Effector CD8-positive, alpha-beta T cell (primary cell): Measurements from ENCODE around the gene SCFD2.
"Not testable (repeated sequence)": the region's sequence is repeated elsewhere in the genome, so short reads cannot be mapped to it uniquely, and the experiment has no call there.

Experiments used
- DNase-seq: peaks from one replicate; lab custom pipeline; 2025; lab: John Stamatoyannopoulos, UW

SCFD2 gene

GRCh38 chr4:53101191-53101581, 264.7 kb downstream of the SCFD2 start:
- no peak for DNase-seq

- DNase-seq, result no peak
Observed at GRCh38 chr4:53100501-53101190, 265.2 kb downstream of the SCFD2 start.

- DNase-seq, result no peak
Observed at GRCh38 chr4:53098681-53099121, 267.2 kb downstream of the SCFD2 start.

DNA sequence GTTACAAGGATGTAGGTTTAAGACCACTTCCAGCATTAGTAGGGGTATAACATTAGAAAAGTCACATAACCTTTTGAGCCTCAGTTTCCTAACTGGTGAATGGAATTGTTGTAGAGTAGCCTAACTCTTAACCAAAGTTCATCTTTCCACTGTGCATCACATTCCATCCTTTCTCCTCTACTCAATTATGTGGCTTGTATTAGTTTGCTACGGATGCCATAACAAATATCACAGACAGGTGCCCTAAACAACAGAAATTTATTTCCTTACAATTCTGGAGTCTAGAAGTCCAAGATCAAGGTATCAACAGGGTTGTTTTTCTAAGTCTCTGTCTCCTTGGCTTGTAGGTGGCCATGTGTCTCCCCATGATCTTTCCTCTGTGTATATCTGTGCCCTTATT, 271.8 kb downstream of the SCFD2 start:
- no peak for DNase-seq

DNA sequence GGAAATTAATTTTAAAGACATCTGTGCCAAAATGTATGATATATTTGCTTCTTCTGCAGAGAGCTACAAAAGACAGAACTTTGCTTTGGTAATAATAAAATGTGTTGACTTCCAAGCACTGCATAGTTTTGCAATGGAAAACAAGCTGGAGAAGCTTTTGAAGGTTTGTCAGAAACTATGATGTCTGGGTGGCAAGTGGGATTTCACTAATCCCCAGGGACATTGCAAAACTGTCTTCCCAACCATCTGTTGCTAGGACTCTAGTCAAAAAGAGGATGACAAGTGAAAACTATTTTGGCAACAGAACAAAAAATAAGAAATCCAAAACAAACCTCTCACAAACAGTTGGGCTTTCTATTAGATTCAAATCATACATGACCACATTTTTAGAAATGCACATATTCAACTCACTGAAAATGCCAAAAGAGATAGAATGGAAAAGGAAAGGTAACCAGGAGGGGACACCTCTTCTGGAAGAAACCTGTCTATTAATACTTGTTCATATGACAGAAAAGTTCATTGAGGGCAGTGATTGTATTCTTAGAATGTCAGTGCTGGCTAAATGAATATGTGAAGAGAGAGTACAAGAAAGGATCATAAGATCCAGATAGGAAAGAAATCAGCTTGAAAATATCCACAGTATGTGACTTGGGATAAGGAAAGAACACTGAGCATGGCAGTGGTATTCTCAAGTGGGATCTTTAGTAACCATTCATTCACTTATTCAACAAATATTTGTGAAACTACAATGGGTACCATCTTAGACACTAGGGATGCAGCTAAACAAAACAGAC, 275.7 kb downstream of the SCFD2 start:
- DNase-seq, result no peak

DNA sequence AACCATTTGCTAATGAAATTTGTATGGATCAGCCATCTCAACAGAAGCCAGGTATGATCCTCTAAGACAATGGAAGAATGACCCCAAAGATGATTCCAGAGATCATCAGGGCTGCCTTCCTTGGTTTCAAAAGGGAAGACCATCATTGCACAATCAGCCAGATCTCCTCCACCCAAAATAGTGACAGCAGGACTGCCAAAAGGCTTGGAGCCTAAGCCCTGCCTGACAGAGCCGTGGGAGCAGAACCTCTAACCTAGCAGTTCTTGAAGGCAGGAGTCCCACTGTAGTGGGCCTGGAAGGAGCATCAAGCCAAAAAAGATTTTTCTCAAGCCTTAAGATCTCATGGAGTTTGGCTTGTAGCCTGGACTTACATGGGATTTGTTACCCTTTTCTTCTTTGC, 277.7 kb downstream of the SCFD2 start:
- DNase-seq, result no peak

GRCh38 chr4:53076374-53076958, 289.4 kb downstream of the SCFD2 start:
- DNase-seq, result no peak

DNA sequence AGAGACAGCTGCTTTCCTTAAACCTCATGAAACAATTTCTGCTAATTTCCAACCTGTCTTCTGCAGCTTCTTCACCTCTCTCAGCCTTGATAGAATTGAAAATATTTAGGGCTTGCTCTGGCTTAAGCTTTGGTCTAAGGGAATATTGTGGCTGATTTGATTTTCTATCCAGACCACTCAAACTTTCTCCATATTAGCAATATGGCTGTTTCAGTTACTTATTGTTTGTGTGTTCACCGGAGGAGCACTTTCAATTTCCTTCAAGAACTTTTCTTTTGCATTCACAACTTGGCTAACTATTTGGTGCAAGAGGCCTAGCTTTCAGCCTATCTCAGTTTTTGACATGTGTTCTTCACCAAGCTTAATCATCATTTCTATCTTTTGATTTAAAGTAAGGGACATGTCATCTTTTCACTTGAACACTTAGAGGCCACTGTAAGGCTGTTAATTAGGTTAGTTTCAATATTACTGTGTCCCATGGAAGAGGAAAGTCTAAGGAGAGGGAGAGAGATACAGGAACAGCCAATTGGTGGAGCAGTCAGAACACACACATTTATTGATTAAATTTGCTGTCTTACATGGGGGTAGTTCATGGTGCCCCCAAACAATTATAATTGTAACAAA, 290.6 kb downstream of the SCFD2 start:
- no peak for DNase-seq

- DNase-seq, result no peak
Observed at GRCh38 chr4:53068755-53069330, 297.0 kb downstream of the SCFD2 start.

DNA sequence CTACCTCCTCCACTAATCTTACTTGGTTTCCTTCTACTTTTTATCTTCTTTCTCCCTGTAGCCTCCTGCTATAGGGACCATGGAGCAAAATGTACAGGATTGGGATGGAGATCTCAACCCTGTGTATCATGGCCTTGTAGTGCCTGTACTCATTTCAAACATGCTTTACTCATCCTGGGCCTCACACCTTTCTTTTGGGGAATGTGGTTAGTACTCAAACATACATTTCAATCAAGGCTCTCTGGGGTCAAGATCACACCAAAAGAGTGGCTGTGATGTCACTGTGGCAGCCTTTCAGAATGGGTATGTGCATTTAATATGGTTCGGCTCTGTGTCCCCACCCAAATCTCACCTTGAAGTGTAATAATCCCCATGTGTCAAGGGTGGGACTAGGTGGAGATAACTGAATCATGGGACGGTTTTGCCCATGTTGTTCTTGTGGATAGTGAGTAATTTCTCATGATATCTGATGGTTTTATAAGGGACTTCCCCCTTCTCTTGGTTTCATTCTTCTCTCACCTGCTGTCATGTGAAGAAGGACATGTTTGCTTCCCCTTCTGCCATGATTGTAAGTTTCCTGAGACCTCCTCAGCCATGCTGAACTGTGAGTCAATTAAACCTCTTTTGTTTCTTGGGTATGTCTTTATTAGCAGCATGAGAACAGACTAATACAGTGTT, 298.6 kb downstream of the SCFD2 start:
- DNase-seq, result no peak

- no peak for DNase-seq
Observed at GRCh38 chr4:53066155-53066554, 299.7 kb downstream of the SCFD2 start.

DNA sequence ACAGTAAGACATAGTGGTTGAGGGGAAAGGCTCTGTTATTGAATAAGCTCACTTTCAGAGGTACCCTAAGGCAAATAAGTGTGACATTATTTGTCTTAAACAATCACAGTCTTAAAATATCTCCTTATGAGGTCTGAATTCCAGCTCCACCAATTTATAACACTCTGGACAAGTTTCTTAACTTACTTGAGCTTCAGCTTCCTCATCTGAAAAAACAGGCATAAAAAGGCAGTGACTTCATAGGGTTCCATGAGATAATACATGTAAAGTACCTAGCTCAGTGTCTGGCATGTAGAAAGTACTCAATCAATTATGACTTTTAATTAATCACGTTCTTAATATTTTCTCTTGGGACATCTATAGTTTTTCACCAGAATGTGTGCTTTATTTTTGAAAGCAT, 301.3 kb downstream of the SCFD2 start:
- DNase-seq, result no peak

GRCh38 chr4:53061091-53061850, 304.6 kb downstream of the SCFD2 start:
- DNase-seq, result no peak

- no peak for DNase-seq
Observed at GRCh38 chr4:53060278-53060677, 305.6 kb downstream of the SCFD2 start.

DNA sequence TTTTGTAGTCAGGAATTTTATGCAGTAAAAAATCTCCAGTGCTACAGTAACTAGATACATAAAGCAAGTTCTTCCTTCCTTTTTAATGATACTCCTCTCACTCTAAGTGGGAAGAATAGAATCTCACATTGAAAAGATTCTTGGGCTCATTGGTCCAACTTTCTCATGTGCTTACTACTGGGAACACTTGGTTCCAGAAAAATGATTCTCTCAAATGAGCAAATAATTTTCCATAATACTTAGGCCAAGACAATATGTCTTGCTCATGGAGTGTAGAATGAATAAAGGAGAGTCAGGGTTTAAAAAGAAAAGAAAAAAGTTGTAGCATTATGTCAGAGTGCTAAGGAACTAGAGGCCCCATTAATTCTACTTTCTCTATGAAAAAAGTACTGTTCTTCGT, 306.0 kb downstream of the SCFD2 start:
- no peak for DNase-seq

- DNase-seq, result no peak
Observed at GRCh38 chr4:53059256-53059655, 306.6 kb downstream of the SCFD2 start.

- no peak for DNase-seq
Observed at GRCh38 chr4:53057679-53058078, 308.2 kb downstream of the SCFD2 start.

DNA sequence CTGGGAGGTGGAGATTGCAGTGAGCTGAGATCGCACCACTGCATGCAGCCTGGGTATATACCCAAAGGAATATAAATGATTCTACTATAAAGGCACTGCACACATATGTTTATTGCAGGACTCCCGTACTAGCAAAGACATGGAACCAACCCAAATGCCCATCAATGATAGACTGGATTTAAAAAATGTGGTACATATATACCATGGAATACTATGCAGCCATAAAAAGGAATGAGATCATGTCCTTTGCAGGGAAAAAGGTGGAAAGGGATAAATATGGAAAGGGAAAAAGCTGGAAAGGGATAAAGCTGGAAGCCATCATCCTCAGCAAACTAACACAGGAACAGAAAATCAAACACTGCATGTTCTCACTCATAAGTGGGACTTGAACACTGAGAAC, 308.8 kb downstream of the SCFD2 start:
- DNase-seq, result not testable (repeated sequence)

DNA sequence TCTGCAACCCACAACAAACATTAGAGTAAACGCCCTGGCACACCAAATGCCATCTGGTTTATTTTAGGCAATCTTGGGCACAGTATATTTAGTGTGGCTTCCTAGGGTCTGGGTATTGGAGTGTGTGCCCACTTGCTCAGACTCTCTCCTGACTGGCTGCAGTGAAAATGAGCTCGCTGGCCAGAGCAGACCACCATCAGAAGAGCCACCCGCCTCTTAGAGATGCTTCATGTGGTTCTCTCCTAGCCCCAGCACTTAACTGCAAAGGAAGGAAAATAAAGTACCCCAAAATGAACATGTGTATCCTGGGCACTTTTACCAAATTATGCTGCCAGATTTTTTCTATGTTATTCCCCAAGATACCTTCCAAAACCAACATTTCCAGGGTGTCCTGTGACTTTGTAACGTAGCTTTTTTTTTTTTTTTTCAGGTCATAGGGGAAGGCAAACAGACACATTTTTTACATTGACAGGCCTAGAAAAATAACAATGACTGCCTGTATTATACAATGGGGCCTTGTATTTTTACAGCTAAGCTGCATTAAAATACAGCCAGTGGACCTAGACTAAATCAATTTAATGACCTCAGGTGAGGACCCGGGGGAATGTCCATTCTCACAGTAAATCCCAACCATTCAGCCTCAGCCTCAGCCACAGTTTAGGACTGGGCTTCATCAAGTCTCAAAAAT, 310.0 kb downstream of the SCFD2 start:
- DNase-seq, result no peak

DNA sequence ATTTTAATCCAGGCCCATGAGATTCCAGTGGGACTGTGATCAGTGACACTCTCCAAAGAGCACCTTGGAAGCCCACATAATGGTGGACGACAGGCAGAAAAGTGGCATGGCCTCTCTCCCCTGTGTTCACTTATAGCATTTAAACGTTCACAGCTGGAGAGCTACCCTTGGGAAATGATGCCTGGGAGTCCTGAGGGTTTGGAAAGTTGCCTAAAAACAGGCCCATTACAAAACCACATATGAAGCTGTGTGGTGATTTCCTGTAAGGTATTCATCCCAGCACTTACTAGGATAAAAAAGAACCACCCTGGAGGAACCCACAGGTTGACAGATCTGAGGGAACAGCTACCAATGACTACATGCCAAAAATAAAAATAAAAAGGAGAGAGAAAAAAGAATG, 310.6 kb downstream of the SCFD2 start:
- DNase-seq, result no peak
